ENCODE measurements around the gene LHFPL4. TPM values are rescaled to one million over a fixed set of nuclear protein-coding genes. Genes with fewer than 3 reads are reported as not detected.

LHFPL4 gene
- total RNA-seq, 2 experiments from 2014 or later = not detected

GRCh38 chr3:9485248-9485647, 68.4 kb downstream of the LHFPL4 start:
- Mint-ChIP-seq H3K36me3 (ENCODE audit: low read depth) (peaks cover 47% of the 10 kb centered on the region), H3K9me3 (peaks cover 9% of the 10 kb centered on the region), H3K27me3 (no peaks in the 10 kb centered on the region), H3K27ac (no peak overlapping the region), H3K4me3 (no peak overlapping the region), H3K4me1 (ENCODE audit: low read depth) (no peaks in the 10 kb centered on the region)
- no peak for DNase-seq
- intact Hi-C loops (cut with micrococcal nuclease) = no loop called here
- POLR2A ChIA-PET = no interaction called here
- no peak for TF ChIP-seq CTCF (IDR thresholded peaks at IDR 0.05)
- ATAC-seq = no peak
- CTCF ChIA-PET = interaction anchor here (2.0 kb wide), 1 partner anchor 18 kb away, joined by 7 read pairs; no protein-coding TSS in a partner anchor

GRCh38 chr3:9480265-9480664, 73.4 kb downstream of the LHFPL4 start:
- Mint-ChIP-seq H3K27ac (no peak overlapping the region), H3K4me3 (no peak overlapping the region), H3K9me3 (no peaks in the 10 kb centered on the region), H3K27me3 (no peaks in the 10 kb centered on the region), H3K36me3 (ENCODE audit: low read depth) (peaks cover 68% of the 10 kb centered on the region), H3K4me1 (ENCODE audit: low read depth) (peaks cover 2% of the 10 kb centered on the region)
- ChIA-PET POLR2A (no interaction called here), CTCF (interaction anchor here (0.9 kb wide), 1 partner anchor 247 kb away, joined by 3 read pairs; no protein-coding TSS in a partner anchor)
- ATAC-seq = no peak
- DNase-seq = no peak
- TF ChIP-seq CTCF (IDR thresholded peaks at IDR 0.05) = no peak
- intact Hi-C loops (cut with micrococcal nuclease) = no loop called here

GRCh38 chr3:9476935-9477334, 76.7 kb downstream of the LHFPL4 start:
- ChIA-PET CTCF (no interaction called here), POLR2A (no interaction called here)
- peaks cover 77% of the 10 kb centered on the region for H3K36me3 Mint-ChIP-seq (ENCODE audit: low read depth)
- H3K4me3 Mint-ChIP-seq = no peak overlapping the region
- H3K9me3 Mint-ChIP-seq = no peaks in the 10 kb centered on the region
- no peak overlapping the region for H3K27ac Mint-ChIP-seq
- ATAC-seq = no peak
- no peak for DNase-seq
- no peaks in the 10 kb centered on the region for H3K27me3 Mint-ChIP-seq
- H3K4me1 Mint-ChIP-seq (ENCODE audit: low read depth) = peaks cover 2% of the 10 kb centered on the region
- TF ChIP-seq CTCF (IDR thresholded peaks at IDR 0.05) = no peak
- intact Hi-C loops (cut with micrococcal nuclease) = no loop called here

GRCh38 chr3:9474482-9474881, 79.1 kb downstream of the LHFPL4 start:
- H3K36me3 Mint-ChIP-seq (ENCODE audit: low read depth) = peaks cover 77% of the 10 kb centered on the region
- TF ChIP-seq CTCF (IDR thresholded peaks at IDR 0.05) = no peak
- DNase-seq (no peak), ATAC-seq (no peak)
- POLR2A ChIA-PET = no interaction called here
- no peaks in the 10 kb centered on the region for H3K27me3 Mint-ChIP-seq
- H3K9me3 Mint-ChIP-seq = no peaks in the 10 kb centered on the region
- CTCF ChIA-PET = no interaction called here
- no peaks in the 10 kb centered on the region for H3K4me1 Mint-ChIP-seq (ENCODE audit: low read depth)
- H3K4me3 Mint-ChIP-seq = no peak overlapping the region
- no peak overlapping the region for H3K27ac Mint-ChIP-seq
- intact Hi-C loops (cut with micrococcal nuclease) = no loop called here

GRCh38 chr3:9473496-9474065, 80.0 kb downstream of the LHFPL4 start:
- Mint-ChIP-seq H3K27ac (no peak overlapping the region), H3K4me3 (no peak overlapping the region), H3K36me3 (ENCODE audit: low read depth) (peaks cover 73% of the 10 kb centered on the region), H3K4me1 (ENCODE audit: low read depth) (peaks cover 1% of the 10 kb centered on the region), H3K27me3 (no peaks in the 10 kb centered on the region), H3K9me3 (no peaks in the 10 kb centered on the region)
- ATAC-seq (no peak), DNase-seq (no peak)
- POLR2A ChIA-PET = no interaction called here
- no peak for TF ChIP-seq CTCF (IDR thresholded peaks at IDR 0.05)
- intact Hi-C loops (cut with micrococcal nuclease) = no loop called here
- CTCF ChIA-PET = interaction anchor here (0.8 to 1.4 kb wide), 3 partner anchors 27 to 254 kb away, joined by 4 read pairs; no protein-coding TSS in a partner anchor
